Uterus (tissue), 4 donors: Measurements from ENCODE around the gene RAB26. TPM values are rescaled to one million over a fixed set of nuclear protein-coding genes. Genes with fewer than 3 reads are reported as not detected.
A peak's percentile ranks its signal among the peaks of the same experiment; 100 is the strongest.

Source experiments
- DNase-seq, 2 donors: peaks; one replicate each; pipeline ENCODE4 v3.0.0-alpha.2; 2019 to 2020
- H3K27ac ChIP-seq, 2 donors: fragments of 200-600 bp; sonication (generic); 1 replicate in 1 of 2; 2 replicates in 1 of 2; pipeline ENCODE4 v1.5.1; 2016 to 2018
- H3K27me3 ChIP-seq, 2 donors: fragments of 200-600 bp; sonication (generic); one replicate each; pipeline ENCODE4 v1.5.1; 2018 to 2019; ENCODE audit warnings: control low read depth in 1 of 2
- H3K36me3 ChIP-seq, 2 donors: fragments of 200-600 bp; sonication (generic); one replicate each; pipeline ENCODE4 v1.5.1; 2019; ENCODE audit warnings: control low read depth in 1 of 2
- H3K4me1 ChIP-seq, 2 donors: fragments of 200-600 bp; sonication (generic); one replicate each; pipeline ENCODE4 v1.5.1; 2018 to 2019; ENCODE audit warnings: control low read depth in 1 of 2
- H3K4me3 ChIP-seq, 2 donors: fragments of 200-600 bp; sonication (generic); 1 replicate in 1 of 2; 2 replicates in 1 of 2; pipeline ENCODE4 v1.5.1; 2018 to 2019; ENCODE audit warnings: mild to moderate bottlenecking in 1 of 2
- H3K9me3 ChIP-seq, 2 donors: fragments of 200-600 bp; sonication (generic); one replicate each; pipeline ENCODE4 v1.5.1; 2019; ENCODE audit warnings: control low read depth in 1 of 2
- CTCF ChIP-seq, 4 experiments: fragments of 200-600 bp in 2 of 4; fragments of 450-650 bp in 2 of 4; sonication (generic) in 2 of 4; IDR thresholded peaks; one replicate each; pipeline ENCODE4 v1.5.1; 2016 to 2019; ENCODE audit warnings: antibody characterized with exemption in 4 of 4, mild to moderate bottlenecking in 2 of 4, moderate library complexity in 1 of 4
- POLR2A ChIP-seq, 2 donors: fragments of 450-650 bp; IDR thresholded peaks; one replicate each; pipeline ENCODE4 v1.6.1; 2016; ENCODE audit warnings: antibody characterized with exemption in 2 of 2, mild to moderate bottlenecking in 1 of 2, moderate library complexity in 1 of 2
- intact Hi-C: fragments of 100-400 bp; cut with DNase I; formaldehyde crosslinking; loops from one replicate; pipeline ENCODE4 v1.15.1; 2023; ENCODE audit warnings: low total_unique reads
- total RNA-seq, 4 donors: library from RNA; depleted of rRNA in 3 of 4; stranded (reverse); fragments of >200 nt in 3 of 4; gene quantifications; one replicate each; pipeline versions ENCODE4 v1.1.0 to v1.2.4, GENCODE V29; 2014 to 2023
- donor health status: DM: yes; HTN: yes; CAD: no.

RAB26 gene
- total RNA-seq, 4 donors from 2014 or later: 0.21 TPM; not detected in 3

- TF ChIP-seq CTCF (IDR thresholded peaks at IDR 0.05): no peak
- TF ChIP-seq POLR2A (IDR thresholded peaks at IDR 0.05): no peak
- Histone ChIP-seq H3K4me3 (peak overlapping the region; percentile 56 to 92), H3K36me3 (no peaks in the 10 kb centered on the region), H3K9me3 (no peaks in the 10 kb centered on the region), H3K4me1 (peaks cover 5 to 34% of the 10 kb centered on the region in 2 donors), H3K27me3 (no peaks in the 10 kb centered on the region), H3K27ac (peak overlapping the region; percentile 74 to 81)
- intact Hi-C loops: loop anchor here (10.0 kb wide), 2 partner anchors 51 to 59 kb away; partner anchors contain the start of genes BRICD5 and PGP
- peak in 1 of 2 donors; percentile 40 for DNase-seq
Measured at GRCh38 chr16:2155977-2156848, 7.8 kb downstream of the RAB26 start.

GRCh38 chr16:2156849-2157224, 8.4 kb downstream of the RAB26 start:
- peak overlapping the region; percentile 56 to 92 for H3K4me3 ChIP-seq
- H3K9me3 ChIP-seq: no peaks in the 10 kb centered on the region
- TF ChIP-seq POLR2A (IDR thresholded peaks at IDR 0.05): no peak
- no peak for TF ChIP-seq CTCF (IDR thresholded peaks at IDR 0.05)
- no peaks in the 10 kb centered on the region for H3K27me3 ChIP-seq
- intact Hi-C loops: loop anchor here (10.0 kb wide), 2 partner anchors 52 to 58 kb away; partner anchors contain the start of genes BRICD5 and PGP
- DNase-seq: no peak
- peaks cover 5 to 36% of the 10 kb centered on the region in 2 donors for H3K4me1 ChIP-seq
- peak overlapping the region in 1 of 2 donors; percentile 81 for H3K27ac ChIP-seq
- H3K36me3 ChIP-seq: no peaks in the 10 kb centered on the region

GRCh38 chr16:2157480-2158261, 9.2 kb downstream of the RAB26 start:
- TF ChIP-seq CTCF (IDR thresholded peaks at IDR 0.05) (no peak), POLR2A (IDR thresholded peaks at IDR 0.05) (no peak)
- intact Hi-C loops: loop anchor here (10.0 kb wide), 2 partner anchors 53 to 57 kb away; partner anchors contain the start of genes BRICD5 and PGP
- no peak overlapping the region for H3K4me3 ChIP-seq
- no peaks in the 10 kb centered on the region for H3K9me3 ChIP-seq
- H3K36me3 ChIP-seq: no peaks in the 10 kb centered on the region
- DNase-seq: no peak
- H3K4me1 ChIP-seq: peaks cover 5 to 35% of the 10 kb centered on the region in 2 donors
- H3K27me3 ChIP-seq: no peaks in the 10 kb centered on the region
- H3K27ac ChIP-seq: no peak overlapping the region

GRCh38 chr16:2158262-2158638, 9.8 kb downstream of the RAB26 start:
- intact Hi-C loops: loop anchor here (10.0 kb wide), 2 partner anchors 53 to 57 kb away; partner anchors contain the start of genes BRICD5 and PGP
- H3K4me3 ChIP-seq: no peak overlapping the region

More at GRCh38 chr16:2158262-2158638, 9.8 kb downstream of the RAB26 start:
- DNase-seq: no peak
- H3K4me1 ChIP-seq: peaks cover 5 to 32% of the 10 kb centered on the region in 2 donors
- peak overlapping the region; percentile 65 to 74 for H3K27ac ChIP-seq
- H3K9me3 ChIP-seq: no peaks in the 10 kb centered on the region
- H3K27me3 ChIP-seq: no peaks in the 10 kb centered on the region
- no peak for TF ChIP-seq POLR2A (IDR thresholded peaks at IDR 0.05)
- TF ChIP-seq CTCF (IDR thresholded peaks at IDR 0.05): no peak
- H3K36me3 ChIP-seq: no peaks in the 10 kb centered on the region
